H1 (cell line): Measurements from ENCODE around the gene ZSCAN22. TPM values are rescaled to one million over a fixed set of nuclear protein-coding genes. Genes with fewer than 3 reads are reported as not detected.
A peak's percentile ranks its signal among the peaks of the same experiment; 100 is the strongest.

Source experiments
- CTCF ChIA-PET: fragments of 300-600 bp; sonication (Branson Sonifier 250); formaldehyde crosslinking; loops from one replicate; lab custom pipeline; 2021; ENCODE audit not compliant: partially characterized antibody; lab: Charles Lee
- POLR2A ChIA-PET: fragments of 300-600 bp; sonication (Branson Sonifier 250); formaldehyde crosslinking; loops from one replicate; lab custom pipeline; 2021; ENCODE audit warnings: inconsistent platforms; ENCODE audit not compliant: partially characterized antibody; lab: Charles Lee
- DNase-seq, 2 experiments: peaks; one replicate each; pipeline versions ENCODE4 v3.0.0 to v3.0.0-alpha.2; 2010 to 2022; ENCODE audit warnings: low spot score in 2 of 2, low read depth in 1 of 2, mixed read lengths in 1 of 2
- FAIRE-seq: peaks from 2 replicates; lab custom pipeline; 2011; peaks lifted over from hg19 to GRCh38; lab: Jason Lieb, UNC
- H2AFZ ChIP-seq: 2 replicates; pipeline ENCODE4 v1.8.1; 2012; ENCODE audit warnings: low read length, inconsistent platforms
- H2AK5ac ChIP-seq: 2 replicates; pipeline ENCODE4 v1.6.1; 2013; ENCODE audit warnings: low read depth, low read length
- H2BK120ac ChIP-seq: replicated peaks from 2 replicates; pipeline ENCODE3; 2013; ENCODE audit warnings: low read depth, low read length, inconsistent platforms
- H2BK12ac ChIP-seq: 2 replicates; pipeline ENCODE4 v1.6.1; 2013; ENCODE audit warnings: low read depth, low read length
- H2BK15ac ChIP-seq: 2 replicates; pipeline ENCODE4 v1.6.1; 2013; ENCODE audit warnings: low read length
- H2BK20ac ChIP-seq: 2 replicates; pipeline ENCODE4 v1.6.1; 2013; ENCODE audit warnings: low read length
- H2BK5ac ChIP-seq: 2 replicates; pipeline ENCODE4 v1.6.1; 2013; ENCODE audit warnings: low read depth, low read length
- H3K14ac ChIP-seq: 2 replicates; pipeline ENCODE4 v1.6.1; 2013; ENCODE audit warnings: inconsistent platforms; ENCODE audit not compliant: insufficient read length
- H3K18ac ChIP-seq: 2 replicates; pipeline ENCODE4 v1.6.1; 2013; ENCODE audit warnings: low read length; ENCODE audit errors: extremely low read depth
- H3K23ac ChIP-seq: 2 replicates; pipeline ENCODE4 v1.6.1; 2013; ENCODE audit warnings: inconsistent platforms; ENCODE audit not compliant: insufficient read length
- H3K23me2 ChIP-seq: 2 replicates; pipeline ENCODE4 v1.6.1; 2013; ENCODE audit warnings: low read depth, low read length
- H3K27ac ChIP-seq: 2 replicates; pipeline ENCODE4 v1.6.1; 2011; ENCODE audit warnings: low read depth, low read length, inconsistent platforms
- H3K27me3 ChIP-seq, 4 experiments: replicated peaks in 1 of 4; 1 replicate in 1 of 4; 2 replicates in 3 of 4; pipeline versions ENCODE4 v1.6.1 to v1.8.1; 2011 to 2013; ENCODE audit warnings: low read length in 3 of 4, mild to moderate bottlenecking in 3 of 4, inconsistent platforms in 2 of 4, mixed read lengths in 2 of 4, moderate library complexity in 1 of 4; ENCODE audit not compliant: control insufficient read depth in 3 of 4, insufficient read depth in 3 of 4; ENCODE audit errors: extremely low read depth in 1 of 4
- H3K36me3 ChIP-seq, 4 experiments: 2 replicates each; pipeline versions ENCODE4 v1.6.1 to v1.8.1; 2011 to 2013; ENCODE audit warnings: mild to moderate bottlenecking in 4 of 4, low read length in 3 of 4, moderate library complexity in 2 of 4, control low read depth in 1 of 4, inconsistent platforms in 1 of 4; ENCODE audit not compliant: insufficient read depth in 4 of 4, control insufficient read depth in 2 of 4
- H3K4ac ChIP-seq: replicated peaks from 2 replicates; pipeline ENCODE3; 2013; ENCODE audit warnings: low read length, low read depth, mixed read lengths, inconsistent platforms; ENCODE audit not compliant: insufficient read length
- H3K4me1 ChIP-seq, 4 experiments: replicated peaks in 1 of 4; 1 replicate in 1 of 4; 2 replicates in 3 of 4; pipeline versions ENCODE4 v1.6.1 to v1.8.1; 2011 to 2013; ENCODE audit warnings: low read length in 3 of 4, inconsistent platforms in 2 of 4, mixed read lengths in 1 of 4; ENCODE audit not compliant: insufficient read depth in 4 of 4, control insufficient read depth in 3 of 4
- H3K4me2 ChIP-seq, 2 experiments: 2 replicates each; pipeline versions ENCODE4 v1.6.1 to v1.8.1; 2011 to 2013; ENCODE audit warnings: low read depth in 2 of 2, low read length in 2 of 2, control low read depth in 1 of 2, inconsistent platforms in 1 of 2, mild to moderate bottlenecking in 1 of 2; ENCODE audit not compliant: insufficient read depth in 1 of 2
- H3K4me3 ChIP-seq, 4 experiments: fragments of 200-600, 300-600 bp in 1 of 4; sonication (generic), shearing (Covaris generic), sonication (Bioruptor Twin) in 1 of 4; 2 replicates each; pipeline versions ENCODE4 v1.5.1 to v1.8.1; 2011 to 2016; ENCODE audit warnings: low read length in 4 of 4, low read depth in 3 of 4, control low read depth in 2 of 4, inconsistent platforms in 2 of 4, mild to moderate bottlenecking in 2 of 4, mixed read lengths in 1 of 4, moderate library complexity in 1 of 4; ENCODE audit not compliant: insufficient read depth in 2 of 4; ENCODE audit errors: extremely low read depth in 1 of 4
- H3K56ac ChIP-seq: replicated peaks from 2 replicates; pipeline ENCODE3; 2013; ENCODE audit warnings: low read depth, mild to moderate bottlenecking, mixed read lengths, low read length, inconsistent platforms; ENCODE audit not compliant: insufficient read length
- H3K79me1 ChIP-seq: 2 replicates; pipeline ENCODE4 v1.6.1; 2013; ENCODE audit warnings: low read depth, low read length, control low read depth
- H3K79me2 ChIP-seq, 2 experiments: 2 replicates each; pipeline versions ENCODE4 v1.6.1 to v1.8.1; 2012 to 2013; ENCODE audit warnings: low read length in 2 of 2, mild to moderate bottlenecking in 2 of 2, inconsistent platforms in 1 of 2; ENCODE audit not compliant: insufficient read depth in 2 of 2, control insufficient read depth in 1 of 2
- H3K9ac ChIP-seq, 4 experiments: replicated peaks in 1 of 4; 1 replicate in 1 of 4; 2 replicates in 3 of 4; pipeline versions ENCODE4 v1.6.1 to v1.8.1; 2011 to 2013; ENCODE audit warnings: low read depth in 3 of 4, low read length in 3 of 4, control low read depth in 2 of 4, mild to moderate bottlenecking in 2 of 4, moderate library complexity in 2 of 4, inconsistent platforms in 1 of 4; ENCODE audit errors: extremely low read depth in 1 of 4
- H3K9me3 ChIP-seq, 2 experiments: 2 replicates each; pipeline versions ENCODE4 v1.6.1 to v1.8.1; 2012 to 2013; ENCODE audit warnings: mild to moderate bottlenecking in 2 of 2, moderate library complexity in 2 of 2, control low read depth in 1 of 2, inconsistent platforms in 1 of 2, low read depth in 1 of 2, low read length in 1 of 2, mixed read lengths in 1 of 2; ENCODE audit not compliant: insufficient read depth in 2 of 2
- H4K20me1 ChIP-seq, 2 experiments: replicated peaks in 1 of 2; 2 replicates each; pipeline versions ENCODE3 to v1.8.1; 2011 to 2013; ENCODE audit warnings: inconsistent platforms in 2 of 2, low read length in 2 of 2, mild to moderate bottlenecking in 1 of 2; ENCODE audit not compliant: insufficient read depth in 2 of 2, control insufficient read depth in 1 of 2
- H4K5ac ChIP-seq: 2 replicates; pipeline ENCODE4 v1.6.1; 2013; ENCODE audit warnings: low read length, low read depth, mixed read lengths, inconsistent platforms; ENCODE audit not compliant: insufficient read length
- H4K8ac ChIP-seq: 2 replicates; pipeline ENCODE4 v1.8.0; 2013; ENCODE audit warnings: mild to moderate bottlenecking, moderate library complexity, low read length, inconsistent platforms; ENCODE audit not compliant: insufficient read depth; ENCODE audit errors: extremely low read depth
- H4K91ac ChIP-seq: replicated peaks from 2 replicates; pipeline ENCODE3; 2013; ENCODE audit warnings: low read length, mixed read lengths, inconsistent platforms; ENCODE audit not compliant: insufficient read length
- CHD2 ChIP-seq: IDR thresholded peaks from 2 replicates; pipeline ENCODE4 v1.6.1; 2012; ENCODE audit warnings: low read length, improper control_type of control experiment
- POLR2AphosphoS5 ChIP-seq: IDR thresholded peaks from 2 replicates; pipeline ENCODE4 v1.6.1; 2011; ENCODE audit warnings: low read depth, low read length
- WGBS, 2 experiments: shearing (Covaris generic) in 1 of 2; methylation state at CpG; one replicate each; pipeline versions ENCODE4 v1.1.6 to v1.1.7; 2013 to 2015; ENCODE audit warnings: low lambda C conversion rate in 2 of 2, mixed read lengths in 2 of 2, inconsistent platforms in 1 of 2, low coverage in 1 of 2, missing lambda C conversion rate in 1 of 2; ENCODE audit not compliant: insufficient replicate concordance in 2 of 2, insufficient coverage in 1 of 2, insufficient read length in 1 of 2; ENCODE audit errors: extremely low coverage in 1 of 2, missing lambda C conversion rate in 1 of 2; 5-methylcytosine and 5-hydroxymethylcytosine counted together
- polyA plus RNA-seq, 7 experiments: library from polyadenylated mRNA; depleted of rRNA in 3 of 7; stranded (reverse) in 5 of 7; unstranded in 2 of 7; fragments of >200 nt in 5 of 7; fragments of 200-250 nt in 2 of 7; gene quantifications; 1 replicate in 5 of 7; 2 replicates in 1 of 7; 4 replicates in 1 of 7; pipeline versions ENCODE4 v1.2.1 to v1.2.3, GENCODE V29; 2011 to 2013; ENCODE audit warnings: missing spikeins in 2 of 7, mixed read lengths in 2 of 7
- total RNA-seq: library from RNA; stranded (reverse); fragmentation: NEBNext Ultra II Directional; extraction: Animal tissue kit (Norgen Biotek cat#: 25700); gene quantifications from 2 replicates; pipeline ENCODE4 v1.2.1, GENCODE V29; 2021

The ZSCAN22 gene
- total and polyA plus RNA-seq, 2 of the 8 experiments (the other 6 are each of a cell fraction or from before 2014, with no cell fraction given), result 3.2 to 3.3 TPM

DNA sequence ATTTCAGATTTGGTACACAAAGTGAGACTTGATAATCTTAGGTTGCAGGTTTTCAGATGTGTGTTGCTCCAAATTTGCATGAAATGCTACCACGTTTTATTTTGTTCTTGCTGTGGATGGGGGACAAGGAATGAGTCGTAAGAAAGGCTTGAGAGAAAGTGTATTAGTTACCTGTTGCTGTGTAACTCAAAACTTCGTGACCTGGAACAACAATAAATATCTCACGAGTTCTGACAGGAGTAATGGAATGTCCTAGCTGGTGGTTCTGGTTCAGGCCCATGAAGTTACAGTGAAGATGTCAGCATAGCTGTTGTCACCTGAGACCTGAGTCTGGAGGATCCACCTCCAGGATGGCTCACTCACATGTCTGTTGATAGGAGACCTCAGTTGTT, 46.9 kb upstream of the ZSCAN22 start:
- Histone ChIP-seq H2BK5ac (no peak overlapping the region), H3K4me2 (peak overlapping the region; percentile 74 to 90), H2BK20ac (no peak overlapping the region), H4K8ac (no peak overlapping the region), H3K27me3 (no peaks in the 10 kb centered on the region), H2BK120ac (no peak overlapping the region), H3K79me2 (peaks cover 27 to 64% of the 10 kb centered on the region in 2 experiments), H2BK12ac (no peak overlapping the region), H3K4me1 (peaks cover 4 to 11% (median 6%) of the 10 kb centered on the region in 4 experiments; a peak in 6 of 7 replicates), H4K91ac (no peak overlapping the region), H3K23ac (no peak overlapping the region), H3K23me2 (peaks cover 6% of the 10 kb centered on the region), H2BK15ac (no peak overlapping the region), H3K14ac (no peak overlapping the region), H3K9ac (peak overlapping the region in 3 of 4 experiments; percentile 91 to 97 (median 95); a peak in 3 of 7 replicates), H2AK5ac (no peak overlapping the region), H3K56ac (no peak overlapping the region), H3K4me3 (peak overlapping the region; percentile 86 to 97 (median 94)), H3K79me1 (peaks cover 15% of the 10 kb centered on the region), H2AFZ (no peak overlapping the region), H3K18ac (no peak overlapping the region), H4K20me1 (peaks cover 9 to 21% of the 10 kb centered on the region in 2 experiments), H3K9me3 (no peaks in the 10 kb centered on the region), H4K5ac (no peak overlapping the region), H3K27ac (no peak overlapping the region; the same call in 1 of the 2 replicates), H3K36me3 (peaks cover 0 to 13% (median 3%) of the 10 kb centered on the region in 4 experiments; a peak in 5 of 8 replicates), H3K4ac (no peak overlapping the region)
- ChIA-PET POLR2A (interaction anchor here (0.6 to 3.9 kb wide), 17 partner anchors 10 to 222 kb away, joined by 3 to 30 read pairs (median 3); partner anchors contain the start of genes ZNF274, ZNF544 and ZSCAN22), CTCF (no interaction called here)
- DNase-seq (no peak), FAIRE-seq (no peak)
- WGBS, 2 experiments, result 63% methylated on average over 4 of the region's 4 CpGs; no CpG with 5 or more reads in 1 of the 2 experiments
- TF ChIP-seq POLR2AphosphoS5, result 0 out of 2 replicates have a peak, but pooled peaks have one; percentile 30
- TF ChIP-seq CHD2, result no peak
